ENCODE data around the gene SYPL2. TPM values are rescaled to one million over a fixed set of nuclear protein-coding genes. Genes with fewer than 3 reads are reported as not detected.

SYPL2 gene
- total and polyA plus RNA-seq, 2 of the 8 experiments (the other 6 are each of a cell fraction or from before 2014, with no cell fraction given): 1.5 TPM

GRCh38 chr1:109490029-109490933 lies 23.9 kb downstream of the SYPL2 start:
- CTCF ChIA-PET (ENCODE audit: partially characterized antibody): interaction anchor here (0.6 to 43.7 kb wide), 23 partner anchors 11 to 517 kb away, joined by 3 to 1755 read pairs (median 3); partner anchors contain the start of genes AMIGO1, ATXN7L2, GNAI3 and GPR61
- peaks cover 4% of the 10 kb centered on the region for H3K23me2 ChIP-seq (ENCODE audit: low read depth, low read length)
- no peak overlapping the region for H2AFZ ChIP-seq (ENCODE audit: low read length)
- peaks cover 0 to 1% of the 10 kb centered on the region in 2 experiments for H4K20me1 ChIP-seq (replicated peaks in 1 of 2; ENCODE audit: control insufficient read depth in 1 of 2, insufficient read depth in 2 of 2, low read length in 2 of 2)
- DNase-seq (ENCODE audit: low read depth in 1 of 2, low spot score in 2 of 2) (peak in 1 of 2 experiments; percentile 88), FAIRE-seq (no peak)
- no peak overlapping the region for H4K5ac ChIP-seq (ENCODE audit: insufficient read length, low read depth, low read length)
- H4K91ac ChIP-seq (replicated peaks; ENCODE audit: insufficient read length, low read length): no peak overlapping the region
- H3K4me3 ChIP-seq (ENCODE audit: extremely low read depth in 1 of 4, insufficient read depth in 2 of 4, low read depth in 3 of 4, low read length in 4 of 4): no peak overlapping the region
- H3K18ac ChIP-seq (ENCODE audit: extremely low read depth, low read length): no peak overlapping the region
- no peaks in the 10 kb centered on the region for H3K27me3 ChIP-seq (replicated peaks in 1 of 4; ENCODE audit: control insufficient read depth in 3 of 4, extremely low read depth in 1 of 4, insufficient read depth in 3 of 4, low read length in 3 of 4)
- no peak overlapping the region for H2BK120ac ChIP-seq (replicated peaks; ENCODE audit: low read depth, low read length)
- H2BK15ac ChIP-seq (ENCODE audit: low read length): no peak overlapping the region
- no peaks in the 10 kb centered on the region for H3K9me3 ChIP-seq (ENCODE audit: insufficient read depth in 2 of 2, low read depth in 1 of 2, low read length in 1 of 2)
- H2AK5ac ChIP-seq (ENCODE audit: low read depth, low read length): no peak overlapping the region
- H2BK20ac ChIP-seq (ENCODE audit: low read length): no peak overlapping the region
- 97% methylated on average over 9 of the region's 11 CpGs; no CpG with 5 or more reads in 1 of the 2 experiments for WGBS, 2 experiments (ENCODE audit: extremely low coverage in 1 of 2, insufficient coverage in 1 of 2, insufficient read length in 1 of 2, insufficient replicate concordance in 2 of 2, low coverage in 1 of 2, low lambda C conversion rate in 2 of 2, missing lambda C conversion rate in 1 of 2)
- no peaks in the 10 kb centered on the region; a peak in 1 of 8 replicates for H3K36me3 ChIP-seq (ENCODE audit: control insufficient read depth in 2 of 4, insufficient read depth in 4 of 4, low read length in 3 of 4)
- no peak overlapping the region for H3K14ac ChIP-seq (ENCODE audit: insufficient read length)
- no peak overlapping the region for H2BK5ac ChIP-seq (ENCODE audit: low read depth, low read length)
- H3K79me1 ChIP-seq (ENCODE audit: low read depth, low read length): no peaks in the 10 kb centered on the region; the same call in 1 of the 2 replicates
- no peak overlapping the region for H3K23ac ChIP-seq (ENCODE audit: insufficient read length)
- no peak overlapping the region for H3K4ac ChIP-seq (replicated peaks; ENCODE audit: insufficient read length, low read depth, low read length)
- no peak overlapping the region for H2BK12ac ChIP-seq (ENCODE audit: low read depth, low read length)
- H3K4me2 ChIP-seq (ENCODE audit: insufficient read depth in 1 of 2, low read depth in 2 of 2, low read length in 2 of 2): no peak overlapping the region
- no peak overlapping the region for H3K56ac ChIP-seq (replicated peaks; ENCODE audit: insufficient read length, low read depth, low read length)
- no peak overlapping the region for H4K8ac ChIP-seq (ENCODE audit: extremely low read depth, insufficient read depth, low read length)
- peaks cover 0 to 2% (median 0%) of the 10 kb centered on the region in 4 experiments; a peak in 1 of 7 replicates for H3K4me1 ChIP-seq (replicated peaks in 1 of 4; ENCODE audit: control insufficient read depth in 3 of 4, insufficient read depth in 4 of 4, low read length in 3 of 4)
- no peak overlapping the region for H3K27ac ChIP-seq (ENCODE audit: low read depth, low read length)
- no peaks in the 10 kb centered on the region for H3K79me2 ChIP-seq (ENCODE audit: control insufficient read depth in 1 of 2, insufficient read depth in 2 of 2, low read length in 2 of 2)
- H3K9ac ChIP-seq (replicated peaks in 1 of 4; ENCODE audit: extremely low read depth in 1 of 4, low read depth in 3 of 4, low read length in 3 of 4): no peak overlapping the region
- POLR2A ChIA-PET (ENCODE audit: partially characterized antibody): interaction anchor here (0.8 to 3.1 kb wide), 6 partner anchors 10 to 204 kb away, joined by 3 to 10 read pairs (median 4); partner anchors contain the start of gene GPR61
- no peak for TF ChIP-seq HDAC2 (IDR thresholded peaks at IDR 0.05; ENCODE audit: borderline replicate concordance in 1 of 2, low read depth in 2 of 2, low read length in 2 of 2)
- peak; percentile 79 to 84 (median 82) for TF ChIP-seq CTCF (IDR thresholded peaks at IDR 0.05; ENCODE audit: control extremely low read depth in 1 of 3, insufficient read depth in 1 of 3, low read depth in 1 of 3, low read length in 3 of 3)
- TF ChIP-seq ZNF274 (IDR thresholded peaks at IDR 0.05; ENCODE audit: borderline replicate concordance, extremely low read depth, low read length): no peak
- no peak for TF ChIP-seq BRCA1 (IDR thresholded peaks at IDR 0.05; ENCODE audit: low read depth, low read length)
- no peak for TF ChIP-seq SP2 (IDR thresholded peaks at IDR 0.05; ENCODE audit: low read length)
- TF ChIP-seq SIRT6 (IDR thresholded peaks at IDR 0.05; ENCODE audit: low read length): no peak
- no peak for TF ChIP-seq TAF7 (optimal IDR thresholded peaks at IDR 0.05; ENCODE audit: borderline replicate concordance, low read depth, low read length)
- peak; percentile 35 to 67; a peak in 3 of 4 replicates for TF ChIP-seq RAD21 (IDR thresholded peaks at IDR 0.05 in 1 of 2, conservative IDR thresholded peaks at IDR 0.05 in 1 of 2; ENCODE audit: low read depth in 2 of 2, low read length in 2 of 2)
